ENCODE results near the gene TMEM183A.

The TMEM183A gene

GRCh38 chr1:203073469-203073868 is 66.3 kb downstream of the TMEM183A start:
- no peak for DNase-seq

Measured in activated T-cell treated with anti-CD3 and anti-CD28 coated beads, Interleukin-2, amount 50 U/mL, for 1 hour (primary cell).